GM12875 (cell line): ENCODE data around the gene ACAT2.

Experiments
- H3K4me3 ChIP-seq: one replicate; pipeline ENCODE4 v1.5.1; 2011; ENCODE audit warnings: low read depth, low read length, control low read depth
- CTCF ChIP-seq: IDR thresholded peaks from 2 replicates; pipeline ENCODE4 v1.5.1; 2011; ENCODE audit warnings: low read depth, mild to moderate bottlenecking, control low read depth, inconsistent platforms, low read length, moderate library complexity, borderline replicate concordance; ENCODE audit not compliant: insufficient read depth

The ACAT2 gene

GRCh38 chr6:159804504-159804903 lies 42.7 kb downstream of the ACAT2 start:
- TF ChIP-seq CTCF = no peak
- H3K4me3 ChIP-seq = no peak overlapping the region

GRCh38 chr6:159805440-159806020 lies 43.7 kb downstream of the ACAT2 start:
- no peak overlapping the region for H3K4me3 ChIP-seq
- no peak for TF ChIP-seq CTCF

GRCh38 chr6:159806021-159806458 lies 44.2 kb downstream of the ACAT2 start:
- TF ChIP-seq CTCF = no peak
- H3K4me3 ChIP-seq = no peak overlapping the region

GRCh38 chr6:159807150-159807858 lies 45.5 kb downstream of the ACAT2 start:
- no peak for TF ChIP-seq CTCF
- H3K4me3 ChIP-seq = no peak overlapping the region

GRCh38 chr6:159808647-159809046 lies 46.8 kb downstream of the ACAT2 start:
- no peak overlapping the region for H3K4me3 ChIP-seq
- no peak for TF ChIP-seq CTCF

- no peak overlapping the region for H3K4me3 ChIP-seq
- TF ChIP-seq CTCF = no peak
Measured at GRCh38 chr6:159809149-159809548, 47.3 kb downstream of the ACAT2 start.

- H3K4me3 ChIP-seq = no peak overlapping the region
- no peak for TF ChIP-seq CTCF
Measured at GRCh38 chr6:159813781-159814180, 51.9 kb downstream of the ACAT2 start.
